ENCODE results near the gene CRYGN.

- TF ChIP-seq, protein P1, sequence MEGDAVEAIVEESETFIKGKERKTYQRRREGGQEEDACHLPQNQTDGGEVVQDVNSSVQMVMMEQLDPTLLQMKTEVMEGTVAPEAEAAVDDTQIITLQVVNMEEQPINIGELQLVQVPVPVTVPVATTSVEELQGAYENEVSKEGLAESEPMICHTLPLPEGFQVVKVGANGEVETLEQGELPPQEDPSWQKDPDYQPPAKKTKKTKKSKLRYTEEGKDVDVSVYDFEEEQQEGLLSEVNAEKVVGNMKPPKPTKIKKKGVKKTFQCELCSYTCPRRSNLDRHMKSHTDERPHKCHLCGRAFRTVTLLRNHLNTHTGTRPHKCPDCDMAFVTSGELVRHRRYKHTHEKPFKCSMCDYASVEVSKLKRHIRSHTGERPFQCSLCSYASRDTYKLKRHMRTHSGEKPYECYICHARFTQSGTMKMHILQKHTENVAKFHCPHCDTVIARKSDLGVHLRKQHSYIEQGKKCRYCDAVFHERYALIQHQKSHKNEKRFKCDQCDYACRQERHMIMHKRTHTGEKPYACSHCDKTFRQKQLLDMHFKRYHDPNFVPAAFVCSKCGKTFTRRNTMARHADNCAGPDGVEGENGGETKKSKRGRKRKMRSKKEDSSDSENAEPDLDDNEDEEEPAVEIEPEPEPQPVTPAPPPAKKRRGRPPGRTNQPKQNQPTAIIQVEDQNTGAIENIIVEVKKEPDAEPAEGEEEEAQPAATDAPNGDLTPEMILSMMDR (IDR thresholded peaks at IDR 0.05) = no peak
- TF ChIP-seq FOXJ3 (CRISPR knock-in tag; IDR thresholded peaks at IDR 0.05) (no peak), SMC3 (IDR thresholded peaks at IDR 0.05; ENCODE audit: low read depth, low read length) (no peak), YY1 (IDR thresholded peaks at IDR 0.05; ENCODE audit: low read depth) (no peak), JUND (IDR thresholded peaks at IDR 0.05) (no peak), MEF2A (IDR thresholded peaks at IDR 0.05; ENCODE audit: borderline replicate concordance, low read depth) (no peak), REST (IDR thresholded peaks at IDR 0.05; ENCODE audit: low read depth, low read length) (no peak), TAF1 (IDR thresholded peaks at IDR 0.05; ENCODE audit: borderline replicate concordance, low read depth, low read length) (no peak), SIN3A (IDR thresholded peaks at IDR 0.05; ENCODE audit: borderline replicate concordance, low read depth, low read length) (no peak), RAD21 (IDR thresholded peaks at IDR 0.05; ENCODE audit: low read length) (no peak), EP300 (IDR thresholded peaks at IDR 0.05; ENCODE audit: borderline replicate concordance in 1 of 2, low read depth in 1 of 2, low read length in 1 of 2) (no peak), MXI1 (IDR thresholded peaks at IDR 0.05; ENCODE audit: low read depth, low read length) (no peak)
- TF ChIP-seq, protein P2, sequence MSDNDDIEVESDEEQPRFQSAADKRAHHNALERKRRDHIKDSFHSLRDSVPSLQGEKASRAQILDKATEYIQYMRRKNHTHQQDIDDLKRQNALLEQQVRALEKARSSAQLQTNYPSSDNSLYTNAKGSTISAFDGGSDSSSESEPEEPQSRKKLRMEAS (IDR thresholded peaks at IDR 0.05; ENCODE audit: low read depth) = no peak
Measured at GRCh38 chr7:151383638-151384351, 56.1 kb downstream of the CRYGN start.

Measured in SK-N-SH (cell line).